Measurements from ENCODE around the gene PRR5.
A peak's percentile ranks its signal among the peaks of the same experiment; 100 is the strongest.
"Not testable (repeated sequence)": the region's sequence is repeated elsewhere in the genome, so short reads cannot be mapped to it uniquely, and the experiment has no call there.

The PRR5 gene

DNA sequence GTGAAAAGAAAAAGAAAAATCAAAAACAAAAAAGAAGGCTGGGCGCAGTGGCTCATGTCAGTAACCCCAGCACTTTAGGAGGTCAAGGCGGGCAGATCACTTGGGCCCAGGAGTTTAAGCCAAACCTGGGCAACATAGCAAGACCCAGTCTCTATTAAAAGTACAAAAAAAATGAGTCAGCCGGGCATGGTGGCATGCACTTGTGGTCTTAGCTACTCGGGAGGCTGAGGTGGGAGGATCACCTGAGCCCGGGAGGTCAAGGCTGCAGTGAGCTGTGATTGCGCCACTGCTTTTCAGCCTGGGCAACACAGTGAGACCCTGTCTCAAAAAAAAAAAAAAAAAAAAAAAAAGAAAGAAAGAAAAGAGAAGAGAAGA, 26.0 kb upstream of the PRR5 start:
- not testable (repeated sequence) for DNase-seq

DNA sequence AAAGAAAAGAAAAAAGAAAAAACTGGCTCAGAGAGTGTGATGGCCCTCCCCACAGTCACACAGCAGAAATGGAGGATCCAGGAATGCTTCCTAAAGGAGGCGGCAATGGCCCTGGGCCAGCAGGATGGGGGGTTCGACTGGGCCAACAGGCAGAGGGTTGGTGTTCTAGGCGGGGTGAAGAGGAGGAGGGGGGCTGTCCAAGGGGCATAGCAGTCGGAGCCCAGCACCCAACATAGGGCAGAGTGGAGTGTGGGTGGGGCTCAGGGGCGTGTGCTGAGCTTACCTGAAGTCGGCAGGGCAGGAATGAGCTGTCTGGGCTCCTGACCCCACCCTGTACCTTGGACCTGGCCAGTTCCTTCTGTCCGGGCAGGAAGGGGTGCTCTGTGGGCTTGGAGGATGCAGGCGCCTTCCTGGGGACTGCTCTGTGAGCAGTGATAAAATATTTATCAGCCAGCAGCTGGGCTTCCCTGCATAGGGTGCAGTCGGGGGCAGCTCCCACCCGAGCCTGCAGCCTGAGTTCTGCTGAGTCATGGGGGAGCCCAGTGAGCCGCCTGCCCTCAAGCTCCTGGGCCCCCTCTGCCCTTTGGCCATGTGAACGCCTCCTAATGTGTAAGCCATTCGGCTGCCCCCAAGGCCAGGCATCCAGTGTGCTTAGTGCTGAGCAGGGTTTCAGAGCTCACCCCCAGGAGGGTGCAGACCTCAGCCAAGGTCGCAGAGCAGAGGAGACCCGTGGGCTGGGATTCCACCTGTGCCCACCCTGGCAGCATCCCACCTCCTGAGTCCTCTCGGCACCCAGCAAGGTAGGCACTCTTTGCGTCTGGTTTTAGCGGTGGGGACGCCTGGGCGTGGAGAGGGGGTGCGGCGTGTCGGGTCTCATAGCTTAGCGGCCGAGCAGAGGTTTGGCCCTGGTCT, 25.3 kb upstream of the PRR5 start:
- no peak for DNase-seq

DNA sequence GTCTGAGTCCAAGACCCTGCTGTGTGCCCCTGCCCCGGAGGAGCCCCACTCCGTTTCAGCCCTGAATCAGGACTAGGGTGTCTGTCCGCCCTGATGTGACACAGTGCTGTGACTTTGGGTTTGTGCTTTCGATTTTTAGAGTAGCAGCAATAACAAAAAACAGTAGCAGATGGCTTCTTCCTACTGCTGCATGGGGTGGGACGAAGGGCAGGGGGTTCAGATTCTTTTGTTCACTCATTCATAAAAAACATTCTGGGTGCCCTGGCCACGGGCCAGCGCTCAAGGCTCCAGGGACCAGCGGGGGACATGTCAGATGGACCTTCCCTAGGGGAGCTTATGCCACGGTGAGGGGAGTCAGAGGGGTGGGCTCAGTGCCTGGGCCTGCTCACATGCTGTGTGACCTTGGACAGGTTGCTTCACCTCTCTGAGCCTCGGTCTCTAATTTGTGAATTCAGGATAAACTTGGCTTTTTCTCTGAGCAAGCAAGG, 24.6 kb upstream of the PRR5 start:
- DNase-seq = no peak

DNA sequence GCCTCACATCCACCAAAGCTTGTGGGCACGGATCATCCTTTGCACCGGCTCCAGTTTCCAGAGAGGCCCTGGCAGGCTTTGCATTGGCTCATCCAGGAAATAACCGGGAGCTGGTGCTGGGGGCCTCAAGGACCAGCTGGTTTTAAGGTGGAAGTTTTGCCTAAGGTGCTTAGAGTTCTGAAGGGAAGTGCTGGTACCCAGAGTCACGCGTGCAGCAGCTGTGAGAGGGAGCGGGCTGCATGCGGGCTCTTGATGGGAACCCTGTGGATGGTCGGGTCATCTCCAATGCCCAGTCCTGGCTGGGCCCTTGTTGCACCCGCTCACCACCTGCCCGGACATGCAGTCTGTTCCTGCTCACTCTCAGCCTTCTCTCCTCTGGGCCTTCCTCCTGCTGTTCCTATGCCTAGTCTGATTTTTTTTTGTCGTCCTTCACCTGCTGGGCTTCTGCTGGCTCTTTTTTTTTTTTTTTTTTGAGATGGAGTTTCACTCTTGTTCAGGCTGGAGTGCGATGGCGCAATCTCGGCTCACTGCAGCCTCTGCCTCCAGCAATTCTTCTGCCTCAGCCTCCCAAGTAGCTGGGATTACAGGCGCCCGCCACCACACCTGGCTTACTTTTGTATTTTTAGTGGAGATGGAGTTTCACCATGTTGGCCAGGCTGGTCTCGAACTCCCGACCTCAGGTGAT, 24.0 kb upstream of the PRR5 start:
- DNase-seq = no peak

DNA sequence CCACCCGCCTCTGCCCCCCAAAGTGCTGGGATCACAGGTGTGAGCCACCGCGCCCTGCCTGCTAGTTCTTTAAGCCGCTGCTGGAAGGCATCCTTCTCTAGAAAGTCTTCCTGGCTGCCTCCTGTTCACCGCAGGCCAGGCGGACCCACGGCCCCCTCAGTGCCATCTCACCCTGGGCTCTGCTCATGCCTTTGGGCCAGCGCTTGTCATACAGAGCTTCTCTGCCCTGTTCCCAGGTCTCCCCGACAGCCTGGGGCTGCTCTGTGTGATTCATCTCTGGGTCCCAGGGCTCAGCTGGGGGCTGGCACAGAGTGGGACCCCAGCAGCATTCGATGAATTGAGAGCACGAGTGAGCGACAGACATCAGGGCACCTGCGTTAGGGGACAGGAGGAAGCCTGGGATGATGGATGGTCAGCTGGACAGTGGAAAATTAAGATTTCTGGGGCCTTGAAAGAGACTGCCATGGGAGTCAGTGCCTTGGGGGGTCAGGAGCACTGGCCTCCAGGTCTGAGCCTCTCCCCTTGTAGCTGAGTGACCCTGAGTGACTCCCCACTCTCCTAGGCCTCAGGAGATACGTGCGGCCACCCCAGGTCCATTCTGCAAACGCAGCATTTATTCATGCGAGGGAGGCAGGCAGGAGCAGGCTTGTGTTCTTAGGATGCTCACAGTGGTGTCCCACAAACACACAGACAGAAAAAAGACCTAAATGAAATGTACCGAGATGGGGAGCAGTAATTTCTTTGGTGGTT, 23.3 kb upstream of the PRR5 start:
- no peak for DNase-seq

DNA sequence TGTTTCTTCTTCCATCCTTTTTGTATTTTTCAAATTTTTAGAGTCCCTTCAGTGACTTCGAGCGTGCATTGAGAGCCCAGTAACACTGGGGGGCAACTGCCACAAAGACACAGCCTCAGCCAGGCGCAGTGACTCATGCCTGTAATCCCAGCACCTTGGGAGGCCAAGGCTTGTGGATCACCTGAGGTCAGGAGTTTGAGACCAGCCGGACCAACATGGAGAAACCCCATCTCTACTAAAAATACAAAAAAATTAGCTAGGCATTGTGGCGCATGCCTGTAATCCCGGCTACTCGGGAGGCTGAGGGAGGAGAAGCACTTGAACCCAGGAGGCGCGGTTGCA, 22.7 kb upstream of the PRR5 start:
- DNase-seq = not testable (repeated sequence)

DNA sequence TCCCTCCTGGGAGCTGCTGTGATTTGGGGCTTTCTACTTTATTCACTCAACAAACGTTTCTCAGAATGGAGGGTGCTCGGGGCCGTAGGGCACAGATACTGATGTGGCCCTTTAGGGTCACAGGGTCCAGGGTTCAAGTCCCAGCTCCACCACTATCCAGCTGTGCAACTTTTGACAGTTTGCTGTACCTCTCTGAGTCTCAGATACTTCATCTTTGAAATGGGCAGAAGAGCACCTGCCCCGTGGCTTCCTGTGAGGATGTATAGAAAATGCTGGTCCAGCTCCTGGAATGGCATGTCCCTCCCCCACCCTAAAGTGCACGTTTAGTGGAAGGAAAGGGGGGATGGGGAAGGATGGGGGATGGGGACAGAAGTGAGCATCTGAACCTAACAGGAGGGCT, 21.9 kb upstream of the PRR5 start:
- no peak for DNase-seq

DNA sequence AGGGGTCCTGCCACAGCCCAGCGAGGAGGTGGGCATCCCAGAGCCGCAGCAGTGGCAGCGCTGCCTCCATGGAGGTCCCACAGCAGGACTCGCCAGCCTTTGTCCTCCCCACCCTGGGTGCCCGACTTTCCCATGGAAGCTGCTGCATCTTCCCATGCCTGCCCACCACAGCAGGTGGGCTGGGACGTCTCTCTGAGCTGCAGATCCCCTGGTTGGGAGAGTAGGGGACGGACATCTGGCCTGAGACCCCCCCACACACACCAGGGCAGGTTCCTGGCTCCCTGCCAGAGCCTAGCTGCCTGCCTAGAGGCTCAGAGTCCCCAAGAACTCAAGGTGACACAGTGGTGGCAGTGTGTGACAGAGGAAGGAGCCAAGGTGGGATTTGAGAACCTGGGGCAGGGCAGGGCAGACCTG, 21.5 kb upstream of the PRR5 start:
- DNase-seq = no peak

DNA sequence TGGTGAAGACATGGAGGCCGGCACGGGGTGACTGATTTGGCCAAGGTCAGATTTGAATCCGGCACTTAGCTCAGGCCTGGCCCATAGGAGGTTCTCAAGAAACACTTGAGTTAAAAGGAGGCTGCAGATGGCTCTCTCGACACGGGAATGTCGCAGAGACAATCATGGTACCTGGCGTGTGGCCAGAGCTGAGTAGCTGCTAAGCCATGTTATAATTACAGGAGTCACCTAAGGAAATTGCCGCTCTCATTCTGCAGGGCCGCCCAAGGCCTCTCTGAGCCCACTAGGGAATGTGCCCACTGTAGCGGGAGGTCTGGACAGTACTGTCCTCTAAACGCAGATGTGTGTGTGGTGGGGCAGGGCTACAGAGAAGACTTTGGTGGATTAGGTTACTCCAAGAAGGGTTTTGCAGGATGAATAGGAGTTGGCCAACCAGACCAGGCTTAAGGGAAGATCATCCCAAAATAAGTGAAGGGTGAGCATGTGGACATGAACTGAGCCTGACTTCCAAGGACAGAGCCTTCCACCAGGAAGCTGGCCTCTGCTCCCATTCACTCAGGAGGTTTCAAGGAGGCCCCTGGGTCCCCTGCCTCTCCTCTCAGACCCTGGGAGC, 19.3 kb upstream of the PRR5 start:
- DNase-seq = no peak

DNA sequence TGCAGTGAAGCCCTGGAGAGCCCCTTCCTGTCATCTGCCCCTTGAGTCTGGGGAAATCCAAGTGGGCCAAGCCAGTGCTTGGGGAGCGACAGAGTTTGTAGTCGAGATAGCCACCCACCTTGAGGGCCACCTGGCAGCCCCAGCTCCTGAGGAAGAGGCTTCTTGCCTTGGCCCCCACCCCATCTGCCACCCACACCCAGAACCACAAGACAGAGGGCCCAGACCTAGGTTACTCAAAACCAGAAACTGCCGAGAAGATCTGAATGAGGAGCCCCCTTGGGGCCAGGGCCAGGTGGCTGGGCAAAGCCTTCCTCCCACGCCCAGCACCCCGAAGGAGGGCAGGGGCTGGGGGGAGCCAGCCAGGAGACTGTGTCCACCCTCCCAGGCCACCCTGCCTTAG, 18.8 kb upstream of the PRR5 start:
- DNase-seq = no peak

DNA sequence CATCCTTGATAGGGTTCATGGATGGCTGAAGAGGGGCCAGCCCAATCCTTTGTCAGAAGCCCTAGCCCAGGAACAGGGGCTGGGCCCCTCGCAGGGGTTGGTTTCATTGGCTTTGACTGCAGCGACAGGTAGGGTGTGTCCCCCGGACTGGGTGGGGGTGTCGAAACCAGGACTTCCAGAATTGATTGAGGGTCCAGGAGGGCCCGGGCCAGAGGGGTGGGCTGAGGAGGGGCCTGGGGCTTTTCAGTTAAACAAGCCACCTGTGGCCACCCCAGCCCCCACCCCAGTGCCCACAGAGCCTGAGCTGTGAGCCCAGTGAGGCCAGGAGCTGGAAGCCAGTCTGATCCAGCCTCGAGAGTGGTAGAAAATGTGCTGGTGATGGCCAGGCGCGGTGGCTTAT, 18.1 kb upstream of the PRR5 start:
- no peak for DNase-seq

DNA sequence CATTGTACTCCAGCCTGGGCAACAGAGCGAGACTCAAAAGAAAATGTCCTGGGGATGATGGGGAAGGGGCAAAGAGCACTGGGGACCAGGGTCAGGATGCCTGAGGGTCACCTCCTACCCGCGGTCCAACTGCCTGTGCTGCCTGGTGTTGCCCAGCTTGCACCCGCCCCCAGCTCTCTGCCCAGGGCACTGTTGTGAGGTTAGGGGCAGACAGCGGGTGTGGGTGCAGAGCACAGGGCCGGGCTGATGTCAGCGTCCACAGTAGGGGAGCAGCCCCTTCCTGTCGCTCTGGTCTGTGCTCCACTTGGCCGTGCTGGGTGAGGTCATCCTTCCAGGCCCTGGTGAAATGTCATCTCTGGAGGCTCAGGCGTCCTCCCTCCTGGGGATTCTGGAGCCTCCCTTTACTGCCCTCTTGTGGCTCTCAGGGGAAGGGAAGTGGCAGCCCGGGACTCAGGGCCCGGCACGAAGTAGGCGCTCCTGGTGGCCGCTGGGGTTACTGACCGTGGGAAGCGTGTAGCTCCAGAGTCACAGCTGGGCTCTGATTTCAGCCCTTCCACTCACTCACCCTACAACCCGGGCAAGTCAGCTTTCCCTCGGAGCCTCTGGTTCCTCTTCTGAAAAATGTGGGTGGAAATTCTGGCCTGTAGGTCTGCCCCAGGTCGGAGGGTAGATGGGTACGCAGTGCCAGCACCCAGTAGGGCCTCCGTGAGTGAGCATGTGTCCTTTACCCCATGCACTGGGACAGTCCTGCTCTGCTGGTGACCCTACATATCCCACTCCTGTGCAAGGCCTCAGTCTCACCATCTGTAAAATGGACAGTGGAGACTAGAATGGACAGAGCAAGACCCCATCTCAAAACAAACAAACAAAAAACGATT, 17.3 kb upstream of the PRR5 start:
- DNase-seq = peak; percentile 91

DNA sequence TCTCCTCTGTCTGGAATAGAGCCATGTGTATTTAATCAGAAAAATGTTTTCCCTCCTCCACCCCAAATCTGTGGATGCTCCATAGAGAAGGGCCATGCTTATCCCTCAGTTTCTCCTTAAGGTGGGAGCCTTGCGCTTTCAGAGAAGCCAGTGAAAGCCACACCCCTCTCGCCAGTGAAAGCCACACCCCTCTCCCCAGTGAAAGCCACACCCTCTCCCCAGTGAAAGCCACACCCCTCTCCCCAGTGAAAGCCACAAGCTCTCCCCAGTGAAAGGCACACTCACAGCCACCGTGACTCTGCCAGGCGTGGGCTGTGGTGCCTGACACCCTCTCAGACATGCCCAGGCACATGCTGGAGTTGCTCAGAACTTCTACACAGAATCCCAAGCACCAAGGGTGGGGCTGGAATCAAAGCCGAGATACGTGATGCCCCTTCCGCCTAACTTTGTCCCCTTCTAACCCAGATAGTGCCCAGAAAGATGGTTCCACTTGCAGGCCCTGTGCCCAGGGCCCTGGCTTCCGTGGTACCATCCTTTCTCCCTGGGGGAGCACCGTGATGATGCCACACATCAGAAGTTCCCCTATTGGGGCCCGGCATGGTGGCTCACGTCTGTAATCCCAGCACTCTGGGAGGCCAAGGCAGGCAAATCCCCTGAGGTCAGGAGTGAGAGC, 16.5 kb upstream of the PRR5 start:
- DNase-seq = peak; percentile 92

DNA sequence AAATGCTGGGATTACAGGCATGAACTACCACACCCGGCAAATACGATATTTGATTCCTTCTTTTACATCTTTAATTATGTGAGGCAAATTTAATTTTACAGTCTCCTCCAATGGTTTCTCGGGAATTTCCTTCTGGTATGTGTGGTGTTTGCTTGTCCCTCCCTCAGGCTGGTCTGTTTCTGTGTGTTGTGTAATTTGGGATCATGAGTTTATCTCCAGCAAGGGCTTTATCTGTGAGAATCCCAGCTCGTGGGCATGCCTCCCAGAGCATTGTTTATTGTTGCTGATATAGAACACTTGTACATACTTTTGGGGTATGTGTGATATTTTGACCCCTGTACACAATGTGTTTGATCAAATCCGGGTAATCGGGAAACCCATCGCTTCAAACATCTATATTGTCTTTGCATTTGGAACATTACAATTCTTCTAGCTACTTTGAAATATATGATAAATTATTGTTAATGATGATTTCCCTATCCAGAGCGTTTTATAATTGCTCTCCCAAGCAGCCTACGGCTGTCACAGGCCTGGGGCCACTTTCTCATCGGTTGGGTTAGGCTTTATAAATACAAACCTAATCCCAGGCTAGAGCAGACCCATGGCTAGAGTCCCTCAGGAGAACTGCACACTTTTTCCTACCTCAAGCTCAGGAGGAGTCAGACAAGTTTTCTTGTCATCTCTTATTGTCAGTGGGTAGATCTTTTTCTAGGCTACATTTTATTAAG, 15.0 kb upstream of the PRR5 start:
- DNase-seq = no peak

DNA sequence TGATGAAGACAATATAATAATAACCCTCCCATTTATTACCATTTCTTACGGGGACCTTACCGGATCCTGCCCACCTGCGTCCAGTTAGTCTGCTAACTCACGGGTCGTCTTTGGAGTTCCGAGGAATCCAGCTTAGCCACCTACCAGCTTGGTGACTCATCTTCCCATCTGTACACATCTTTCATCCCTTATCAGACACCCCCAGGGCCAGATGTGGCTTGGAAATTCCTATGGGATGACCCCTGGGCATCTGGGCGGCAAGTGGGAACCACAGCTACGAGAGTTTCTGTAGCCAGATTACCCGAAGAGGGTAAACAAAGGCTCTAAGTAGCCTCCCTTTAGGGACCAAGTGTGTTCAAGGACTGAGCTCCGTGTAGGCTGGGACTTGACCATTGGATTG, 12.8 kb upstream of the PRR5 start:
- DNase-seq = no peak

DNA sequence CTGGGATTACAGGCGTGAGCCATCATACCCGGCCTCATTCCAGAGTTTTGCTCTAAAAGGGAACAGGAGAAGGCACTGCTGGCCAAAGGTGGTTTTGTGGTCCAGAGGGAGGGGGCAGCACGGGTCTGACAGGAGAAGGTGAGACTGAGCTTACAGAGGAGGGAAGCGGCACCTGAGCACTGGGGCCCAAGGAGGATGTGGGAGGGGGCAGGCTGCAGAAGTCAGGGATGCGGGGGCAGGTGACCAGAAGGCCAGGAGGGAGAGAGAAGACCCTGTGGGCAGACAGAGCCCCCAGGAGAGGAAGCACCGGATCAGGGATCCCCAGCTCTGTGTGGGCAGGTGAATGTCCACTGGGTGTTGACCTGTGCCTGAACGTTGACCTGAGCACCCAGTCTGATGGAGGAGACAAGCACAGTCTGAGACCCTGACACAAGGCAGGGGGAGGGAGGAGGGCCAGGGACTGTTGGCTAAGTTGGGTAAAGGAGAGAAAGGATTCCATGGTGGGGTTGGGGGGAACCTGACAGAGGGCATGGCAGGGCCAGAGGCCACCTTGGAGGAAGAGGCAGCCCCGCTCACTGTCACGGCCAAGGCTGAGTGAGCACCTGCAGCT, 12.0 kb upstream of the PRR5 start:
- DNase-seq = no peak

DNA sequence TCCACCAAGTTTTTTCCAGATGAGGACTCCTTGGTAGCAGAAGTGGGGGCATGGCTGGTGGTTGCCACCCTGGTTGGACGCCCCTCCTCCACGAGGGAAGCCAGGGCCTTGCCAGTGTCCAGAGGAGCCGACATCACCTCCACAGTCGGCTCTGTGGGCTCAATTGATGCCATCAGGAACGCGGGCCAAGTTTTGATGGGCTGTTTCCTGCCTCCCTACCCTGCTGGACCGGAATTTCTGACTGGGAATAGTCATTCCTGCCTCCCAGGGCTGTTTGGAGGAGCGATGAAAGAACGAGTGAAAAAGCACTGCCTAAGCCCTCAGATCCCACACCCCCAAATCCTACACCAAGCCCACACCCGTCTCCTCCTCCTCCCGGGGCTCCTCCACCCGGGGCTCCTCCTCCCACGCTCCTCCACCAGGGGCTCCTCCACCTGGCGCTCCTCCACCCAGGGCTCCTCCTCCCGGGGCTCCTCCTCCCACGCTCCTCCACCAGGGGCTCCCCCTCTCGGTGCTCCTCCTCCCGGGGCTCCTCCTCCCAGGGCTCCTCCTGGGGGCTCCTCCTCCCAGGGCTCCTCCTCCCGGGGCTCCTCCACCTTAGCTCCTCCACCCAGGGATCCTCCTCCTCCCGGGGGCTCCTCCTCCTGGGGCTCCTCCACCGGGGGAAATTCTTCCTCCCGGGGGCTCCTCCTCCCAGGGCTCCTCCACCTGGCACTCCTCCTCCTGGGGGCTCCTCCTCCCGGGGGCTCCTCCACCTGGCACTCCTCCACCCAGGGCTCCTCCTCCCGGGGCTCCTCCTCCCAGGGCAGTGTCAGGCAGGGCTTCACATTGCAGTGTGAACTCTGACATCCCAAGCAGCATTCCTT, 10.0 kb upstream of the PRR5 start:
- DNase-seq = no peak

DNA sequence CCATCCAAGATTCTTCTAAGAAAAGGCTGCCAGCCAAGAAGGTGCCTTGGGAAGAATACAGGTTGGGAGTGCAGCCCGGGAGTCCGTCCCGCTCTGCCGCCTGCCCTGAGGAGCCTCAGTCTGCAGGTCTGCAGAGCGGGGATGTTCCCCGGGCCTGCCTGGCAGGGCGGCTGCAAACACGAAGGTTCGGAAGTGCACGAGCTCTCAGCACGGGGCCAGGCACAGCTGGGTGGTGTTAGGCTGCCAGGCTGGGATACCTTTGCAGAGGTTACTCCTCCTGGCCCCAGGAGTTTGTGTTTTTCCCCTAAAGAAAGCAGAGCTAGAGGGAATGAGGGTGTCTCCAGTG, 9.4 kb upstream of the PRR5 start:
- DNase-seq = no peak

DNA sequence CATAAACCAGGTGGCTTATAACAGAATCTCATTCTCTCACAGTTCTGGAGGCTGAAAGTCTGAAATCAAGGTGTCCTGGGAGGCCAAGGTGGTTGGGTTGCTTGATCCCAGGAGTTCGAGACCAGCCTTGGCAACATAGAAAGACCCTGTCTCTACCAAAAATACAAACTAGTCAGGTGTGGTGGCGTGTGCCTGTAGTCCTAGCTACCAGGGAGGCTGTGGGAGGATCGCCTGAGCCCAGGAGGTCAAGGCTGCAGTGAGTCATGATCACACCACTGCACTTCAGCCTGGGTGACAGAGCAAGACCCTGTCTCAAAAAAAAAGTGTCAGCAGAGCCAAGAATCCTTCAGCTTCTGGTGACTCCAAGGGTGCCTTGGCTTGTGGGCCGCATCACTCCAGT, 8.9 kb upstream of the PRR5 start:
- no peak for DNase-seq

DNA sequence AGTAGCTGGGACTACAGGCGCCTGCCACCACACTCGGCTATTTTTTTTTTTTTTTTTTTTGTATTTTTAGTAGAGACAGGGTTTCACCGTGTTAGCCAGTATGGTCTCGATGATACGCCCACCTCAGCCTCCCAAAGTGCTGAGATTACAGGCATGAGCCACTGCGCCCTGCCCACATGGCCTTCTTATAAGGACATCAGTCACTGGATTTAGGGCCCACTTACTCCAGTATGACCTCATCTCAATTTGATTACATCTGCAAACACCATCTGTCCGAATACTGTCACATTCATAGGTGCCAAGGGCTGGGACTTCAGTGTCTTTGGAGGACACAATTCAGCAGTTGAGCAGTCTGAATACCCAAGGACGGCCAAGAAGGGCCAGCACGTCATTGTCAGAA, 8.2 kb upstream of the PRR5 start:
- no peak for DNase-seq

All from CD4-positive, alpha-beta T cell treated with Interleukin-17A for 1 hour (primary cell).